NCI-H1694 treated with DMSO at 0.1 percent for 48 hours (cell line): ENCODE measurements around the gene NUDT2.

ENCODE experiments used
- DNase-seq: peaks from one replicate; lab custom pipeline; 2025; lab: John Stamatoyannopoulos, UW

NUDT2 gene

DNA sequence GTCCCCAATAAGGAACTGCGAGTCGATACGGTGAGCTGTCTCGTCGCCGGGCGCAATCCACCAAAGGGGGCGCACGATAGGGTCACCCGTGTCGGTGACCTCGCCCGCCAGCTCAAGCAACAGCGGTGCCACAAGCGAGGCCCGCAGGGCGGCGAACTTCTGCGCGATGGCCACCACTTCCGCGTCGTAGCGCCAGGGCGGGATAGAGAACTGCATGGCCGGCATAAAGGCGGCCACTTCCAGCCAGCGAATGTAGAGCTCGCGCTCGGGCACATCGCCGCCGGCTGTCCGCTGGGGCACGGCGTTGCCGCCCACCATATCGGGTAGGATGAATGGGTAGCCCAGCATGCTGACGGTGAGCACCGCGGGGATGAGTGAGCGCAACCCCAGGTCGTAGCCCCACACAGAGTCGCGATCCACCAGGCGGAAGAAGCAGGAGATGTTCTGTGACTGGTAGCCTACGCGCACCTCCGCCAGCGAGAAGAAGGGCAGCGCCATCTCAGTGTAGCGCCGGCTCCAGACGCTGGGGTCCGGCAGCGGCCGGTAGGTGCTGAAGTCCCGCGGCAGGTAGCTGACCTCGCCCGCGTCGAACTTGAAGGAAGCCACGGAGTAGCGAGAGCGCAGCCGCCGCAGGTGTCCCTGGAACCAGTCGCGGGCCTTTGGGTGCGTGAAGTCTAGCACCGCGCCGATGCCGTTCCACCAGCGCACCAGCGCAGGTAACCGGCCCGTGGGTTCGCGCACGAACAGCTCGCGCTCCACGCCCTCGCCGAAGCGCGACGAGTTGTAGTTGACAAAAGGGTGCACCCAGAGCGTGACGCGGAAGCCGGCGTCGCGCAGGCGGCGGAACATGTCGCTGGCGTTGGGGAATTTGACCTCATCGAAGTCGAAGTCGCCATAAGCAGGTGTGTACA is 41.9 kb downstream of the NUDT2 start:
- DNase-seq: no peak

DNA sequence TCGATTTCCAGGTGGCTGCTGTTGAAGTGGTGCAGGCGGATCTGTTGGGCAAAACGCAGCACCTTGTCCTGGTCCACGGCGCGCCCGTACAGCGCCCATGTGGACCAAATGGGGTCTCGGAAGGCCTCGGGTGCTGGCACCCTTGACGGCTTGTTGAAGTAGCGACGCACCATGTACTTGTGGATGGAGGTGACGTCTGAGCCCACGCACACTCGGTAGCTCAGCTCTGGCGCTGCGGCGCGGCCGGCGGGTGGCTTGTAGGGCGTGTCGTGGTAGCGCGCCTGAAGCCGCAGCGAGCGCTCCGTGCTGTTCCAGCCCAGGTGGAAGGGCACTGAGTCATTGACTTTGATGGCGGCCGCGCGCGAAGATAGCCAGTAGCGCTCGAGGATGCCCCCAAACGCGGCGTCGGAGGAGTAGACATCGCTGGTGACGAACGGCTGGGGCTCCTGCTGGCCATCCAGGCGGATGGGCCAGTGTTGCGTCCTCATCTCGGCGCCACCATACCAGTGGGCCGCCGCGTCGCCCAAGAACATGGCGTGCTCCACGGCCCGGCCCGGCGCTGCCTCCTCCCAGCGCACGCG is 42.6 kb downstream of the NUDT2 start:
- no peak for DNase-seq

DNA sequence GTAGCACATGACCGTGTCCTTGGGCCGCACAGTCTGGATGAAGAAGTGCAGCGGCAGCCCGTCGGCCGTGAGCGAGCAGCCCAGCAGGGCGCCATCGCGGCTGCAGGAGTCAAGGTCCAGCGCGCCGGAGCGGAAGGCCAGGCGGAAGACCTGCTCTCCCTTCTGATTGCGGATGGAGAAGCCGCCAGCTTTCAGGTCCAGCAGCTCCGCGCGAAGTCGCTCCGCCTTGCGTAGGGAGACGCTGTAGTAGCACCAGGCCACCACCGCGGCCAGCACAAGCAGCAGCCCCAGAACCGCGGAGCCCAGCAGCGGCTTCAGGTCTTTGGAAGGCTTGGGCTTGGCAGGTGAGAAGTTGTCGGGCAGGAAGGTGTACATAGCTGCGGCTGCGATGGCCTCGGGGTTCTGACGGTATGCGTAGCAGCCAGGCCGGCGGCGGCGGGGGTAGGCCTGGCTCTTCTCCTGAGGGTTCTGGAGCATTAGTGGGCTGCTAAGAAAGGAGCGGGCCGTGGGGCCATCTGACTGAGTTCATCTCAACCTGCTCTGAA is 43.2 kb downstream of the NUDT2 start:
- no peak for DNase-seq

DNA sequence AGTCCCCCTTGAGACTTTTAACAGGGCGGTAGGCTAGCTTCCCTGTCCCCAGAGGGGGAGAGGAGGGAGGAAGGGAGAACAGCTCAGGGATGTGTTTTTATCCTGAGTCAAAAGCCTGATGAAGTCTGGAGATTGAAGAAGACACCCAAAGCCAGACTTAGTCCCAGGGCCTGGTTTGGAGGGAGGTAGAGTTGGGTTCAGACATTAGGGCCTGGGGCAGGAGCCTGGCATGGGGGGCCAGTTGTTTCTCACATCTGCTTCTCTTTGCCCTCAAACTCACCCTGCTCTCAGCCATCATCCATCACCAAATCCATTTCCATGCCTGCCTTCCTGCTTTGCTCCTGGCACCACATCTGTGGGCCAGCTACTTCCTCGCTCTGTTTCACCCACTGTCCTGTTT is 44.4 kb downstream of the NUDT2 start:
- DNase-seq: no peak

DNA sequence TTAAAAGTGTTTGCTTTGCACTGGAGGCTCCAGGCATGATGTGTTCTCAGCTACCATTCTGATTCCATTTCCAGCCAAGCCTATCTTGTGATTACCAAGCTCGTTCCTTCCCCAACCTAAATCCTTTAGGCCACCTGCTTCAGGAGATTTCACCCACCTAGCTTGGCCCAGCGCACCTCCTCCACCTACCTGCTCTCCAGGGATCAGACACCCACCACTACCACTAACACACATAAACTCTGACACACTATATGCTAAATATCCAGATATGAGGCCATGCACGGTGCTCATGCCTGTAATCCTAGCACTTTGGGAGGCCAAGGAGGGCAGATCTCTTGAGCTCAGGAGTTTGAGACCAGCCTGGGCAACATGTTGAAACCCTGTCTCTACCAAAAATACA is 45.0 kb downstream of the NUDT2 start:
- DNase-seq: no peak

DNA sequence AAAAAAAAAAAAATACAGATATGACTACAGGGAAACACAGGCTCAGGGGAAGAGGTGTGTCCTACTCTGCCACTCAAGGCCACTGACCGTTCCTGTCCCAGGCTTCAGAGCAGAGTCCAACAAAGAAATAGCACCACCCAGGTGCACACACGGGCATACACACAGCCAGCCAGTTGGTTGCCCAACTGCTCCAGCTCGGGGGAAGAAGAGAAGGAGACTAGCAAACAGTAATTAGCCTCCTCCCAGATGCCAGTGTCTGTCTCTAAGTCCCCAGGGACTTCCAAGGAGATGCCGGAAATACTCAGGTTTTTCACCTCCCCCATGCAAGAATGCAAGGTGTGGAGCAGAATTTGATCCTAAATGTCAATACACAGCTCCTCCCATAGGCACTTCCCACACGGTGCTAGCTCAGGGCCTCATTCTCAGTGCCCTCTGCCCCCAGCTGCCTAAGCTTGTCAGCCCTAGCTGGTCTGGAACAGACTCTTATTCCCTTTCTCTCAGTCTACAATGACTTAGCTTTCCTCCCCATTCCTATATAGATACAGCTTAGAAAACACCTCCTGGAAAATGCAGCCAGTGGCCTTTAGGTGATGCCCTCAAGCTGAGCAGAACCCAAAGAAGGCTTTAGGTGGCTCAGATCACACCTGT is 45.7 kb downstream of the NUDT2 start:
- DNase-seq: no peak

DNA sequence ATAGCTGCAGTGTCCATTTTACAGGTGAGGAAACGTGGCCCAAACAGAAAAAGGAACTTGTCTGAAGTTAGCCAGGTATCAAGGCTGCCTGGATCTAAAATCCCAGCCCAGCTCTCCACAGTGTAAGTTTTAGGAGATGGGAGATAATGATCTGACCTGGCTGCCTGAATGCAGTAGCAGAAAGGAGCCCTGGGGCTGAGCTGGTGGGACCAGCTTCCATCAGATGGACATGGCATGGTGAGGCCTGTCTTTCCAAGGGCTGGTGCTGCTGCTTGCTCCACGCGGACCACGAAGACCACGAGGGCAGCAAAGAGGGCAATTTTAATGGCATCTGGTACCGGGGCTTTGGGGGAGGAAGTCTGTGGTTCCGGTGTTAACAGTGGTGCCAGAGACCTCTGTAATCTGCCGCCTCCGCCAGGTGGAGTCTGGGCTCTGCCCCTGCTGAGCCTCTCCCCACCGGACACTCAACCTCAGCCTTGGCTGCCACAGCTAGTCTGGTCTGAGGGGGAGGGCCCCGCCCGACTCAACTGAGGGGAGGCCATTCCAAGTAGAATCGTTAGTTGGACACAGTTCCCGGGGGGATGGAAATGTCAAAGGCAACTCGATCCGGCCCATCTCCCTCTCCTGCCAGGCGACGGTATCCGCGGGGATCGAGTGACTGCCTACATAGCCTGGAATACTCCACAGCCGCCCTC is 46.7 kb downstream of the NUDT2 start:
- no peak for DNase-seq

DNA sequence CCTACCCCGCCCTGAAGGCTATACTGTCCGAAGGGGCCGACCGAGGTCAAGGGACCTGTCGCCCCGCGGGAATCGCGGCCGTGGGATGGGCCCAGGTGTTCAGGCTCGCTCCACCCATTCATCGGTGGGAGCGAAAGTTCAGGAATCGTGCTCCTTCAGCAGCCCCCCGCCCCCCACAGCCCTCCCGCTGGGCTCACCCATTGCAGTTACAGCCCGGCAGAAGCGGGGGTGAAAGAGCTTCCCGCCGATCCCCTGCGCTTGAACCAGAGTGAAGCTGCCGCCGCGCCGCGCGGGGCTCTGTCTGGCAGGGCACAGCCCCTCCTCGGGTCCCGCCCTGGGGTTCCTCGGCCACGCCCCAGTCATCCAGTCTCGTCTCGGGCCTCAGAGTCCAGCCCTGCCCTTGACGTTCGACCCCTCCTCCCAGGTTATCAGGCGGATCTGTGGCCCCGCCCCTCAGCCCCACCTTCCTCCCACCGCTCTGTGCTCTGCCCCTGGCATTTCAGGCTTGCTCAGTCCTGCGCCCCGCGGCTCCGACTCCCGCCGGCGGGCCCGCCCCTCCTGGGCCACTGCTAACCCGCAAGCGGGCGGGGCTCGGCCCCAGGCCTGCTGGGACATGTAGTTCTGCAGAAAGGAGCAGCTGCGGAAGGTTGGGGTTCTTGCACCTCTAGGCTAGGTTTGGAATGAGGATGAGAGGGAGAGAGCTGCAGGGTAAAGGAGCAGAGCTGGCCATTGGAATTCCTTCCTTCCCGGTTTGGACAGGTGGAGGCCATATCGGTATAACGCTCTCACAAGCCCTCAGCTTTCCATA is 47.4 kb downstream of the NUDT2 start, which contains the start of gene MYORG:
Gene MYORG (minus strand): TSS at position 303 of the 808 bp plus-strand sequence. CDS start 3,955 bp downstream, outside the sequence.
- DNase-seq: peak; percentile 94

DNA sequence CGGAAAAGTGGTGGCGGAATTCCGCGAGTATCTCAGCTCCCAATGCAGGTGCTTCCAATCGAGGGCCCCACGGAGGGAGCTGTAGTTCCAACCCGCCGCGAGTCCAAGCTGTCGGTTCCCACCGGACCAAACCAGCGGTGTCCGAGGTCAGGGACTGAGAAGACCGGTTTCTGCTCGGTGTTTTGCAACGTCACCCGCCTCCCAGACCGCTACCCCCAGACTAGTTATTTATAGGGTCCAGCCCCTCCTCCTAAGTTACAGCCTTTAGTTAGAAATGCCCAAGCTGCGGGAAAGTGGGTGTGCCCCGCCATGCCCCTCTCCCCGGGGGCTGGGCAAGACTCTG is 48.0 kb downstream of the NUDT2 start:
- DNase-seq: peak; percentile 47

DNA sequence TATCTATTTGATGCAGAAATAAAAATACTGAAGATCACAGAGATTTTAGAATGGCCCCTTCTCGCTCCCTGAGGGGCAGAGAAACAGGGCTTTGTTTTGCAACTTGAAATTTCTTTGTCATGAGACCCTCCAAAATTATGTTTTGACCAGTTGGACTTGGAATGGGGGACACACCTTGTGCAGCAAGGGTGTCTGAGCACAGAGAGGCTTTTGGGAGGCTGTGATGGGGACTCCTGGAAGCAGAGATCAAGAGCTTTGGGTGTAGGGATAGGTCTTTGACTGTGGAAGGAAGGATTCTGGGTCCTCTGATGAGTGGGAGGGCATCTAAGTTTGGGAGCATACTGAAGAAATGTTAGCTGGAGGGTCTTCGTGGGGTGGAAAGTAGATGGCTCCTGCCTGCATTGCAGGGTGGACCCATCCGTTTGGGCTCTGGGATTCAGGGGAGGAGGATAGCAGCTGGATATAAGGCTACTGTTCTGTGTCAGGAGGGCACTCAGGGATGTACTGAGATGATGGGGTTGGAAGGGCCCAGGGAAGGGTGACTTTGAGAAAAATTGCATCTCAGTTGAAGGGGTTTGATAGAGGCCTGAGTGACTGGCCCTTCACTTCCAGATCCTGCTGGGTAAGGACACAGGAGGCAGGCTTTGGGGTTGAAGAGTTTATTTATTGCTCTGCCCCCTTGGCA is 49.1 kb downstream of the NUDT2 start:
- no peak for DNase-seq

DNA sequence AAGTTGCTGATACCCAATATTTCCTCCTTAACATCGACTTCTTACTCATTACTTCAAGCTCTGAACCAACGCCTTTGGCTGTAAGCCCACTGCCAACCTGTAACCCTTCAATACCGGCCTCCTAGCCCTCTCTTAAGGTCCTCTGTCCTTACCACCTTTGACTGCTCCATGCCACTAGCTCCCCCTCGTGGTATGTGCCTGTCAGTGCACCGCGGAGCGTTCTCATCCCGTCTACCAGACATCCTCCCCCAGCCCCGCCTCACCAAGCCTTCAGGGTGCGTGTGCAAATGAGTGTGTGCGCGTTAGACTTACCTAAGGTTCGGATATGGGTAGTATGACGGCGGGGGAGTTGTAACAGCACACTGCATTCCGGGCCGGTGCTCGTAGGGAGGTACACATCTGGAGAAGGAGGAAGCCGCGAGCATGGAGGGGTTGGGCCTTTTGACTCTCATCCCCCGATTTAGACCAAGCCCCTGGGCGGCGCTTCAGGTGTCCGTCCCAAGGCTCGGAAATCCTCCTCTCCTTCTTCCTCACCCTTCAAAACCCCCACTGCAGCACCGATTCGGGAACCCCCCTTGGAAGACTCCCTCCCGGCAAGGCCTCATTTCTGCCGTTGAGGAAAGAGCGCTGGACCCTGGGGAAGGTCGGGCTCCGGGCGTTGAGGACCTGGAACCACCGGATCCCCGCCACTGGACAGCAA is 50.1 kb downstream of the NUDT2 start:
- peak; percentile 84 for DNase-seq

DNA sequence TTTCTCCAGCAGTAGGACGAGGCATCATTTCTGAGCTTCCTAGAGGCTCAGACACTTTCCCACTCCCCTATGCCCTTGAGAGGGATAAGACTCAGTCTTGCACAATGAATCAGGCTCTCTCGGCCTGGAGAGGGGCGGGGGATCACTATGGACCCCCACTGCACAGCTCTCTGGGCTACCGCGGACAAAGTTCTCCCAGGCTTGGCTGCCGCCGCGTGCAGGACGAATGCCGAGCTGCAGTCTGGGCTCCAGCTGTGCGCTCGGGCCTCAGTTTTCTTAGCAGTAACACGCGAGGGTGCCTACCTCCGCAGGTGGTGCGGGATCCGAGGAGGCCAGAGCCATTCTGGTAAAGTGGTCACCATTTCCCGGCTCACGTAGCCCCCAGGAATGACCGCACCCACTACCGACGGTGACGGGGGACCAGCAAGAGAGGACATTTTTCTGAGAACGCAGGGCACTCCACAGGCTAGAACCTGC is 50.7 kb downstream of the NUDT2 start:
- DNase-seq: no peak

DNA sequence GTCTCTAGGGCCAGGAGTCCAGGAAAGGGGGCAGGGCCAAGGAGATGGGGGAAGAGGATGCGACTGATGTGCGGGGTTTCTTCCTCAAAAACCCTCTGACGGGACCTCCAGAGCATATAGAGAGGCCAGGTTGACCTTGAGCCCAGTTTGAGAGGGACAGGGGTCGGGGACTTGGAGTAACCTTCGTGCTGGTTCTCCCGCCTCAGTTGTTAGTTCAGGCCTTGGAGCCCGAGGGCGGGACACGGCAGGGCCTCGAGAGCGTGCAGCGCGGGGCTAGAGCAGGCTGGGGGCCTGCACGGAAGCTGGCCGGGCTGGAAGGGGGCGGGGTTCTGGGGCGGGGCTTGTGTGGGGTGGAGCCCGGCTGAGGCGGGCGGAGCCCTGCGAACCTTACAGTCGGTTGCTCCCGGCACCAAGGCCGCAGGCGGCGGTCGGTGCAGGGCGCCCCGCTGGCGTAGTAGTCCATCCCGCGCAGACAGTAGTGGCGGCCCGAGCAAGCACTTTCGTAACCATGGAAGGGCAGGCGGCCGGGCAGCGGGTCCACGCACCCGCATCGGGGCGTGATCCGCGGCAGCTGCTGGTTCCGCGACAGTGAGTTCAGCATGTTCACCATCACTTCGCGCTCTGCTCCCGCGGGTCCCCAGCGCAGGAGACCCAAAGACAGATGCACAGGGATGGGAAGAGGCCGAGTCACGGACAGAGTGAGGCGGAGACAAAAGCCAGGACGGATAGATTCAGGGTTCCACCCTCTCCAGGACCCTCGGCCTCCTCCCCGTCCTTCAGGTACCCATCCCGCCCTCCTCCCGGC is 51.3 kb downstream of the NUDT2 start:
- peak; percentile 24 for DNase-seq

DNA sequence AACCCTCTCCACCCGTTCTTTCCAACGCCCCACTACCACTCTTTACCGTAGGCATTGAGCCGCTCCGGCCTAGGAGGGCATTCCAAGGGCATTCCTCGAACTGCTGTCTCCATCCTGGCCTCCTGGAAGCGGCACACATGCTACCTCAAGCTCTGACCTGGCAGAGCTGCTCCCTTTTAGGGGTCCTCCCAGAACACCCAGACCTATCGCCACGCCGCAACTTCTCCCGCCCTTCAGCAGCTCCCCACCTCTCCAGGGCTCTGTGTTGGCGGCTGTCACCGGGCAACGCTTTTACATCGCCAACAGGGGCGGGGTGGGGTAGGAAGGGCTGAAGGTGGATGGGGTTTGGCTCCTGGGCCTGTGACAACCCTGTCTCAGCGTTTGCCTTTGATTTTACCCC is 52.0 kb downstream of the NUDT2 start:
- no peak for DNase-seq

DNA sequence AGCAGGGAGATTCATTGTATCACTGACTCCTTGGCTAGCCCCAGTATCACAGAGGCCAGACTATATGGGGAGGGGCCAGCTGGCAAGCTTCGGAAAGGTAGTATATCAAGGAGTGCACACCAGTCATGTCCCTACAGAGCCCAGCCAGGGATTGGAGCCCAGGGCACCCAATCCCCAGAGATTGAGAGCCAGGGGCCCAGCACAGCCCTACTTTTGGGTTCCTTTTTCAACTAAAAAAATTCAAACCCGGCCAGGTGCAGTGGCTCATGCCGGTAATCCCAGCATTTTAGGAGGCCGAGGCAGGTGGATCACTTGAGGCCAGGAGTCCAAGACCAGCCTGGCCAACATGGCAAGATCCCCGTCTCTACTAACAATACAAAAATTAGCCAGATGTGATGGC is 52.7 kb downstream of the NUDT2 start:
- DNase-seq: no peak

DNA sequence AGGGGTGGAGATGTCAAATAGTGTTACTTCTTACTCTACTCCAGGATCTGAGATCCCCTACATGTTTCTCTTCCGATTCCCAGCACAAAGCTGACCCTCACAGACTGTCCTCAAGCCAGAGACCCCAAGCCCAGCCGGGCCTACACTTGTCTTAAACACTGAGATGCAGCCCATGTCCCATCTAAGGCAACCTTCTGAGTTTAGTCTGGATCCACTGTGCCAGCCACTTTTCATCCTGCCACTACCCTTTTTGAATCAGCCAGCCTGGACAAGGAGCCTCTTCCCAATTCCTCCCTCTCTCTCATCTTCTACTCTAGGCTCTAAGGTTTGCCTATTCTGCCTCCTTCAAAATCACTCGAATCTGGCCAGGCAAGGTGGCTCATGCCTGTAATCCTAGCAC is 53.5 kb downstream of the NUDT2 start:
- no peak for DNase-seq

DNA sequence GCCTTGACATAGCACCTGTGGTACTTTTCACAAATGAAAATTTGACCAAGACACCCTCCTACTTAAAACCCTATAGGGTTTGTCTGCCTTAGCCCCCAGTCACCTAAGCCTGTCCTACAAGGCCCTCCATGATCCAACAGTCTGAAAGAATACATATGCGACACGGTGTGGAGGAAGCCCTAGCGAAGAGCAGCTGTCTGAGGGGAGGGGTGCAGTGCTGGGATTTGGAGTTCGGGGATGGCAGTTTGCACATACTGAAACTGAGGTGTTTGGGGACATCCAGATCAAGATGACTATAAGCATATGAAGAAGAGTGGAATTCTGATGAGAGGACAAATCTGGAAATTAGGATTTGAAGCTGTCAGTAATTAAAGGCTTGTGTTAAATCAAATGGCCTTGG is 54.5 kb downstream of the NUDT2 start:
- DNase-seq: no peak

DNA sequence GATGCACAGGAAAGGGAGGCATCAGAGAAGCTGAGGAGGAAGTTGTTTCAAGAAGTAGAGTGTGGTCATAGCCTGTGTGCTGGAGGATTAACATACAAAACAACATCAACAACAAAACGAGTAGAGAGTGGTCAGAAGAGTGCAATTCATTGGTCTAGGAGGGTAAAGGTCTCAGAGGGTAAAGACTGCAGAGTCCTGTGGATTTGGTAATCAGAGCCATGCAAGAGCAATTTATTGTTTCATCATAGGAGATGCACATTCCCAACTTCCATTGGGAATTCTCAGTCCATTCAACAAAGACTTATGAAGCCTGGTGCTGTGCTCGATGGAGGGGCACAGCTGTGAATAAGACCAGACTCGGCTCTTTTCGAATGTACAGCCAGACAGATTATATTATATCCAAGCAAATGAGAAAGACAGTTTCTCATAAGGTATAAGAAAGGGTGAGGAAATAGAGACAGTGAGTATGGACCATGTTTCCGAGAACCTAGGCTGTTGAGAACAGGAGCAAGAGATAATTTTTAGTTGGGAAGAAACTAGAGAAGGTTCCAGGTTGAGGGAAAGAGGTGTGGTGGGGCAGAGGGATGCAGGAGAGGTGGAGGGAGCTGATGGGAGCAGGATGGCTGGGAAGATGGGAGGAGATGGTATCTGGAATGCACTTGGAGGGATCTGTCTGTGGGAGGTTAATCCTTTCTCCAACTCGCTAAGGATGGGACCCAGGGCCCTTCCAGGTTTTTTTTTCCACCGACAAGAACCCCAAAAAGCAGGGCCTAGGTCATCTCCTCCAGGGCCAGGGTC is 55.2 kb downstream of the NUDT2 start:
- DNase-seq: no peak
